ENCODE data around the gene SRPK3. TPM values are rescaled to one million over a fixed set of nuclear protein-coding genes. Genes with fewer than 3 reads are reported as not detected.

SRPK3 gene
- total RNA-seq, 1 donor, result 0.36 TPM

DNA sequence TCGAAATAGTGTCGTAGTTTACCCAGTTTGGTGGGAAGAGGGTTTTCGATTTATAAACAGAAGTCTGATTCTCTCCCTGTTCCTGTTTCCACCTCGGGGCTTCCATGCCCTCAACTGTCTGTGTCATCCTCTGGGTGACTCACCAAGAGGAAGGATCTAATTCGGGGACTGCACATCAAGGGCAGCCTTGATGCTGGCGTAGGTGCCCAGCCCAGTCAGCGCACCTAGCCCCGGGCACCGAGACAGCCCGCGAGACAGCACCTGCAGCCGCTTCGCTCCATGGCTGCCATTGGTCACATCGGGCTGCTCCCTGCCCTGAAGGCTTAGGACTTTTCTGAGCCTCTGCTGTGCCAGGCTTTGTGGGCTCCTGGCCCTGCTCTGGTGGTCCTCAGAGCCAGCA lies 48.4 kb upstream of the SRPK3 start:
- H2AFZ ChIP-seq (ENCODE audit: low read length), result no peak overlapping the region
- DNase-seq (ENCODE audit: insufficient read length, low spot score, missing footprints), result peak; percentile 90
- H3K4me3 ChIP-seq (ENCODE audit: insufficient read depth, low read length), result no peak overlapping the region
- peaks cover 14% of the 10 kb centered on the region for H3K79me2 ChIP-seq (ENCODE audit: insufficient read depth, low read length)
- TF ChIP-seq, protein P1, sequence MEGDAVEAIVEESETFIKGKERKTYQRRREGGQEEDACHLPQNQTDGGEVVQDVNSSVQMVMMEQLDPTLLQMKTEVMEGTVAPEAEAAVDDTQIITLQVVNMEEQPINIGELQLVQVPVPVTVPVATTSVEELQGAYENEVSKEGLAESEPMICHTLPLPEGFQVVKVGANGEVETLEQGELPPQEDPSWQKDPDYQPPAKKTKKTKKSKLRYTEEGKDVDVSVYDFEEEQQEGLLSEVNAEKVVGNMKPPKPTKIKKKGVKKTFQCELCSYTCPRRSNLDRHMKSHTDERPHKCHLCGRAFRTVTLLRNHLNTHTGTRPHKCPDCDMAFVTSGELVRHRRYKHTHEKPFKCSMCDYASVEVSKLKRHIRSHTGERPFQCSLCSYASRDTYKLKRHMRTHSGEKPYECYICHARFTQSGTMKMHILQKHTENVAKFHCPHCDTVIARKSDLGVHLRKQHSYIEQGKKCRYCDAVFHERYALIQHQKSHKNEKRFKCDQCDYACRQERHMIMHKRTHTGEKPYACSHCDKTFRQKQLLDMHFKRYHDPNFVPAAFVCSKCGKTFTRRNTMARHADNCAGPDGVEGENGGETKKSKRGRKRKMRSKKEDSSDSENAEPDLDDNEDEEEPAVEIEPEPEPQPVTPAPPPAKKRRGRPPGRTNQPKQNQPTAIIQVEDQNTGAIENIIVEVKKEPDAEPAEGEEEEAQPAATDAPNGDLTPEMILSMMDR (IDR thresholded peaks at IDR 0.05; ENCODE audit: extremely low read depth, low read depth, low read length), result no peak
- H3K27ac ChIP-seq (ENCODE audit: low read depth, low read length), result no peak overlapping the region
- H3K9me3 ChIP-seq (ENCODE audit: low read depth, low read length), result peaks cover 3% of the 10 kb centered on the region
- H3K27me3 ChIP-seq (ENCODE audit: insufficient read depth, low read length), result no peaks in the 10 kb centered on the region
- no peaks in the 10 kb centered on the region for H3K36me3 ChIP-seq (ENCODE audit: insufficient read depth, low read length)
- peaks cover 6% of the 10 kb centered on the region for H4K20me1 ChIP-seq (ENCODE audit: insufficient read depth, low read length)
- H3K4me2 ChIP-seq (ENCODE audit: insufficient read depth, low read length), result no peak overlapping the region
- peaks cover 3% of the 10 kb centered on the region for H3K4me1 ChIP-seq (ENCODE audit: insufficient read depth, low read length)

GRCh38 chrX:153733651-153734240 lies 47.1 kb upstream of the SRPK3 start:
- Histone ChIP-seq H3K36me3 (ENCODE audit: insufficient read depth, low read length) (no peaks in the 10 kb centered on the region), H3K27me3 (ENCODE audit: insufficient read depth, low read length) (no peaks in the 10 kb centered on the region), H3K9me3 (ENCODE audit: low read depth, low read length) (peaks cover 3% of the 10 kb centered on the region), H3K4me3 (ENCODE audit: insufficient read depth, low read length) (no peak overlapping the region), H3K79me2 (ENCODE audit: insufficient read depth, low read length) (peaks cover 3% of the 10 kb centered on the region), H3K27ac (ENCODE audit: low read depth, low read length) (no peak overlapping the region), H3K4me2 (ENCODE audit: insufficient read depth, low read length) (no peak overlapping the region), H4K20me1 (ENCODE audit: insufficient read depth, low read length) (peaks cover 6% of the 10 kb centered on the region), H3K4me1 (ENCODE audit: insufficient read depth, low read length) (no peaks in the 10 kb centered on the region), H2AFZ (ENCODE audit: low read length) (no peak overlapping the region)
- peak; percentile 77 for DNase-seq (ENCODE audit: insufficient read length, low spot score, missing footprints)
- TF ChIP-seq, protein P1 (IDR thresholded peaks at IDR 0.05; ENCODE audit: extremely low read depth, low read depth, low read length), result no peak

GRCh38 chrX:153734871-153735270 lies 46.0 kb upstream of the SRPK3 start:
- Histone ChIP-seq H3K9me3 (ENCODE audit: low read depth, low read length) (peaks cover 3% of the 10 kb centered on the region), H3K4me1 (ENCODE audit: insufficient read depth, low read length) (no peaks in the 10 kb centered on the region), H2AFZ (ENCODE audit: low read length) (no peak overlapping the region), H3K36me3 (ENCODE audit: insufficient read depth, low read length) (no peaks in the 10 kb centered on the region), H3K79me2 (ENCODE audit: insufficient read depth, low read length) (no peaks in the 10 kb centered on the region), H4K20me1 (ENCODE audit: insufficient read depth, low read length) (peaks cover 6% of the 10 kb centered on the region), H3K27ac (ENCODE audit: low read depth, low read length) (no peak overlapping the region), H3K27me3 (ENCODE audit: insufficient read depth, low read length) (no peaks in the 10 kb centered on the region), H3K4me3 (ENCODE audit: insufficient read depth, low read length) (no peak overlapping the region), H3K4me2 (ENCODE audit: insufficient read depth, low read length) (no peak overlapping the region)
- no peak for DNase-seq (ENCODE audit: insufficient read length, low spot score, missing footprints)
- TF ChIP-seq, protein P1 (IDR thresholded peaks at IDR 0.05; ENCODE audit: extremely low read depth, low read depth, low read length), result no peak

DNA sequence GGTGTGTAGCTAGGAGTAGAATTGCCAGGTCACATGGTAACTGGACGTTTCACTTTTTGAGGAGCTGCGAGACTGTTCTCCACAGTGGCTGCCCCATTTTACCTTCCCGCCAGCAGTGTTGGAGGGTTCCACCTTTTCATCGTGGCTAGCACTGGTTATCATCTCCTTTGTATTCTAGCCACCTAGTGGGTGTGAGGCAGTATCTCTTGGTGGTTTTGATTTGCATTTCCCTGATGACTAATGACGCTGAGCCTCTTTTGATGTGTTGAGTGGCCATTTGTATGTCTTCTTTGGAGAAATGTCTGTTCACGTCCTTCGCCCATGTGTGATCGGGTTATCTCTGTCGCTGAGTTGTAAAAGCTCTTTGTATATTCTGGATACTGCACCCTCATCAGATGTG lies 45.6 kb upstream of the SRPK3 start:
- H3K27me3 ChIP-seq (ENCODE audit: insufficient read depth, low read length), result no peaks in the 10 kb centered on the region
- H3K9me3 ChIP-seq (ENCODE audit: low read depth, low read length), result peaks cover 3% of the 10 kb centered on the region
- no peaks in the 10 kb centered on the region for H3K36me3 ChIP-seq (ENCODE audit: insufficient read depth, low read length)
- H3K4me1 ChIP-seq (ENCODE audit: insufficient read depth, low read length), result no peaks in the 10 kb centered on the region
- peaks cover 6% of the 10 kb centered on the region for H4K20me1 ChIP-seq (ENCODE audit: insufficient read depth, low read length)
- TF ChIP-seq, protein P1 (IDR thresholded peaks at IDR 0.05; ENCODE audit: extremely low read depth, low read depth, low read length), result no peak
- no peak overlapping the region for H3K4me3 ChIP-seq (ENCODE audit: insufficient read depth, low read length)
- no peak for DNase-seq (ENCODE audit: insufficient read length, low spot score, missing footprints)
- H3K27ac ChIP-seq (ENCODE audit: low read depth, low read length), result no peak overlapping the region
- H2AFZ ChIP-seq (ENCODE audit: low read length), result no peak overlapping the region
- H3K79me2 ChIP-seq (ENCODE audit: insufficient read depth, low read length), result no peaks in the 10 kb centered on the region
- no peak overlapping the region for H3K4me2 ChIP-seq (ENCODE audit: insufficient read depth, low read length)

Data from osteoblast (primary cell).